Measurements from ENCODE around the gene BCORL1.

Gene BCORL1

DNA sequence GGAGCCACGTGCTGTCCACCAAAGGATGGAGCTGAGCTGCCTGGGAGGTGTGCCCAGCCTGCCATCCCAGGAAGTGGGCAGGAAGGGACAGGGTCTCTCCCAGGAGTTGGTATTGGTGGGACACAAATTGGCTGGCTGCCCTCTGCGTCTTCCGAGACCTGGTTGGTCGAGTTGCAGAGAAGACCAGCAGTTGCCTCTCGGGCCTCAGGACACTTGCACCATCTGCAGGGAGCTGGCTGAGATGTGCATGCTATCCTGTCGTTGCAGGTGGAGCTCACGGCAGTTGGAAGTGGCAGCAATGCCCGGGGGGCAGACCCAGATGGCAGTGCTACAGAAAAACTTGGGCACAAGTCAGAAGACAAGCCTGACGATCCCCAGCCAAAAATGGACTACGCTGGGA lies 30.2 kb downstream of the BCORL1 start:
- no peak for DNase-seq

- DNase-seq = no peak
Measured at GRCh38 chrX:130013661-130014060, 31.2 kb downstream of the BCORL1 start.

- no peak for DNase-seq
Measured at GRCh38 chrX:130014356-130014755, 31.9 kb downstream of the BCORL1 start.

DNA sequence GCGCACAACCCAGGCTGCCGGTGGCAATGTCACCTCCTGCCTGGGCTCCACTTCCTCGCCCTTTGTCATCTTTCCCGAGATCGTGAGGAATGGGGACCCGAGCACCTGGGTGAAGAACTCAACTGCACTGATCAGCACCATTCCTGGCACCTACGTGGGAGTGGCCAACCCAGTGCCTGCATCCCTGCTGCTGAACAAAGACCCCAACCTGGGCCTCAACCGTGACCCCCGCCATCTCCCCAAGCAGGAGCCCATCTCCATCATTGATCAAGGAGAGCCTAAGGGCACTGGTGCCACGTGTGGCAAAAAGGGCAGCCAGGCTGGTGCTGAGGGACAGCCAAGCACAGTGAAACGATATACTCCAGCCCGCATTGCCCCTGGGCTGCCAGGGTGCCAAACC lies 32.3 kb downstream of the BCORL1 start:
- no peak for DNase-seq

- DNase-seq = no peak
Measured at GRCh38 chrX:130015181-130015580, 32.7 kb downstream of the BCORL1 start.

GRCh38 chrX:130018143-130018542 lies 35.7 kb downstream of the BCORL1 start:
- no peak for DNase-seq

DNA sequence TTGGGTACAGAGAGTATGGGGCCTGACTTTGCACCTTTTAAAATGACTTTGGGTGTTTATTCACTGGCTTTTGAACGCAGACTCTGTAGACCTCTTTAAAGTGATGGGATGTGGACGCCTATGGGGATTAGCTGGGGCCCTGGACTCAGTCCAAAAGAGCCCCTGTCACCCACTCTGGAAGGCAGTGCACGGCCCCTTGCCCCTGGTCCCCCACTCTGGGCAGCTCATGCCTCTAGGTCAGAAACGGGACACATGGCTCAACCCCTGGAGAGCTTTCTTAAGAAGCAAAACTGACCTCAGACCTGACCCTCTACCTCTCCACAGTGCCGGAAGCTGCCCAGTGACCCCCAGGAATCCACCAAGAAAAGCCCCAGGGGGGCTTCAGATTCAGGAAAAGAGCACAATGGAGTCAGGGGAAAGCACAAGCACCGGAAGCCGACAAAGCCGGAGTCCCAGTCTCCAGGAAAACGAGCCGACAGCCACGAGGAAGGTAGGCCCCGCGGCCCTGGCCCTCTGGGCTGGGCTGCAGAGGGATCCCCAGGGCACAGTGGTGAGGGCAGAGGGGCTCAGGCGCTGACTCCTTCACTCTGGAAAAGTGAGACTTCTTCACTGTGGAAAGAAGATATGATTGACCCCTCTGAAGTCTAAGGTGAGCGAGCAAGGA lies 38.4 kb downstream of the BCORL1 start:
- no peak for DNase-seq

GRCh38 chrX:130024127-130024526 lies 41.7 kb downstream of the BCORL1 start:
- peak; percentile 79 for DNase-seq

DNA sequence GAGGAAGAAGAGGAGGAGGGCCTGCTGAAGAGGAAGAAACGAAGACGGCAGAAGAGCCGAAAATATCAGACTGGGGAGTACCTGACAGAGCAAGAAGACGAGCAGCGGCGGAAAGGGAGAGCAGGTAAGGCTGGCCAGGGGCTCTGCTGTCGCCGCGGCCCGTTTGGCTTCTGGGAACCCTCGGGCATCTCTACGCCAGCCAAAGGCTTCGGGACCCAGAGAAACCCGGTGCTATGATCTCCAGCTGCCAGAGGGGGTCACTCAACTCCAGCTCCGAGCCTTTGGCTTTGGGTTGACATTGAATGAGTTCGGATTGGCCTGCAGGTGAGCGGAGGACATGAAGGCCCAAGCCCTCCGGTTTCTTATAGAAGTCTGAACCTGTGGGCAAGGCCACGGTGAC lies 42.8 kb downstream of the BCORL1 start:
- DNase-seq = no peak

GRCh38 chrX:130027569-130027968 lies 45.1 kb downstream of the BCORL1 start:
- no peak for DNase-seq

DNA sequence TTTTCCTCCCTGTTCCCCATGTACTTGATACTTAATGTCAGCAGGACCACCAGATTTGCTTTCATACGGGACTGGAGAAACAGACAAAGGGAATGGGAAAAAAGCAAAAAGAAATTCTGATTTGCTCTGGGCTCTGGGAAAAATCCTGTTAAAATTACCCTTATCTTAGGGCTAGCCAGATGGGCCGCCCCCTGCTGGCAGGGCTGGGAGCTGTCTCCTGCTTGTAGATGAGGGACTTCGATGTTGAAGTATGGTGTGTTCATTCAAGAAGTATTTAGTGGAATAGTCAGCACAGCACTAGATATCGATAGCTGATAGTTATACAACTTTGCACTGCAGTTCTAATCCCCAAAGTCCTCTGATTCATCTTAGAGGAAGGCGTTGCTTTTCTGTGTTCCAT lies 45.8 kb downstream of the BCORL1 start:
- peak; percentile 59 for DNase-seq

- no peak for DNase-seq
Measured at GRCh38 chrX:130030826-130031225, 48.4 kb downstream of the BCORL1 start.

DNA sequence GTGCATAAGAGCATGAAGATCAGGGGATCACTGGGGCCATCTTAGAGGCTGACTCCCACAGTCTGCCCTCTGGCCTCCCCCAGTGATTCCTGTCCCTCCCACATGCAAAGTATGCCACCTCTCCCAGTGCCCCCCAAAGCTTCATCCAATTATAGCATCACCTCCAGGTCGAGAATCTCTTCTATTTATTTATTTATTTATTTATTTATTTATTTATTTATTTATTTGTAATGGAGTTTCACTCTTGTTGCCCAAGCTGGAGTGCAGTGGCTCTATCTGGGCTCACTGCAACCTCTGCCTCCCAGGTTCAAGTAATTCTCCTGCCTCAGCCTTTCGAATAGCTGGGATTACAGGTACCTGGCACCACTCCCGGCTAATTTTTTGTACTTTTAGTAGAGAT lies 50.1 kb downstream of the BCORL1 start:
- DNase-seq = no peak

GRCh38 chrX:130034178-130034577 lies 51.7 kb downstream of the BCORL1 start:
- no peak for DNase-seq

DNA sequence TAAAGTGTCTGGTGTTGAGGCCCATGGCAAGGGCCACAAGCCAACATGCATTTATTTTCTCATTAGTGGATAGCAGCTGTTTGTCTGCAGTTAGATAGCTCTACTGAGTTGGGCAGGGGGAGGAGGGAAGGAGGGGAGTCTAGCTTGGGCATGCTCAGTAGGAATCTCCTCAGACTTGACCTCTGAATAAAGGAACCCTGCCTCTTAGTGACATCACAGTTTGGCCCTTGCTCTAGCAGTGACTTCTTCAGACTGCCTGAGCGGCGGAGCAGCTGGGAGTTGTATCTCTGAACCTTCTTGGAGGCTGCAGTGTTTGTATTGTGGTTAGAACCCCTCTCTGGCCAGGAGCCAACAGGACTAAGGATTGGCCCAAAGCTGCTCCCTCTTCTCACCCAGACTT lies 57.4 kb downstream of the BCORL1 start:
- DNase-seq = no peak

GRCh38 chrX:130047416-130047815 lies 65.0 kb downstream of the BCORL1 start:
- no peak for DNase-seq

DNA sequence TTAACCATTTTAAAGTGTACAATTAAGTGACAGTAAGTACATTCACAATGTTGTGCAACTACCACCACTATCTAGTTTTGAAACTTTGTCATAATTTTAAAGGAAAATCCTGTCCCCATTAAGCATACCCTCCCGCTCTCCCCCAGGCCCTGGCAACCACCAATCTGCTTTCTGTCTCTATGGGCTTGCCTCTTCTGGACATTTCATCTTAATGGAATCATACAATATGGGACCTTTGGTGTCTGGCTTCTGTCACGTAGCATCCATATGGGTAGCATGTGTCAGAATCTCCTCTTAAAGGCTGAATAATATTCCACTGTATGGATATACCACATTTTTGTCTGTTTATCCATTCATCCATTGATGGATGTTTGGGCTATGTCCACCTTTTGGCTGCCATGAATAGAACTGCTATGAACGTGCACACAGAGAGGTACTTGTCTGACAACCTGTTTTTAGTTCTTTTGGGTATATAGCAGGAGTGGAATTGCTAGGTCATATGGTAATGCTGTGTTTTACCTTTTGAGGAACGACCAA lies 66.3 kb downstream of the BCORL1 start:
- no peak for DNase-seq

- DNase-seq = no peak
Measured at GRCh38 chrX:130049821-130050220, 67.4 kb downstream of the BCORL1 start.

GRCh38 chrX:130051176-130051845 lies 68.9 kb downstream of the BCORL1 start:
- DNase-seq = no peak

GRCh38 chrX:130053236-130053635 lies 70.8 kb downstream of the BCORL1 start:
- no peak for DNase-seq

- DNase-seq = no peak
Measured at GRCh38 chrX:130055103-130055502, 72.7 kb downstream of the BCORL1 start.

DNA sequence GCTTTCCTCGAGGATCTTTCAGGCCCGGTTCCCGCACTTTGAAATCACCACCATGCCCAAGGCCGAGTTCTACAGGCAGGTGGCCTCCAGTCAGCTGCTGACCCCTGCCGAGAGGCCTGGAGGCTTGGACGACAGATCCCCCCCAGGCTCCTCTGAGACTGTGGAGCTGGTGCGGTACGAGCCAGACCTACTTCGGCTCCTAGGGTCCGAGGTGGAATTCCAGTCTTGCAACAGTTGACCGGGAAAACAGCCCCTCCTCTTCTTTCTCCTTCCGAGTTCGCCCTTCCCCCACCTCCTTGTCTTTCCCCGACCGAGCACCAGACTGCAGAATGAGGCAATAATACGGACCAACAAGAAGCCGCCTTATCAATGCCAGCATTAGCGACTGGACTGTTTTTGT lies 73.5 kb downstream of the BCORL1 start:
- DNase-seq = no peak

DNA sequence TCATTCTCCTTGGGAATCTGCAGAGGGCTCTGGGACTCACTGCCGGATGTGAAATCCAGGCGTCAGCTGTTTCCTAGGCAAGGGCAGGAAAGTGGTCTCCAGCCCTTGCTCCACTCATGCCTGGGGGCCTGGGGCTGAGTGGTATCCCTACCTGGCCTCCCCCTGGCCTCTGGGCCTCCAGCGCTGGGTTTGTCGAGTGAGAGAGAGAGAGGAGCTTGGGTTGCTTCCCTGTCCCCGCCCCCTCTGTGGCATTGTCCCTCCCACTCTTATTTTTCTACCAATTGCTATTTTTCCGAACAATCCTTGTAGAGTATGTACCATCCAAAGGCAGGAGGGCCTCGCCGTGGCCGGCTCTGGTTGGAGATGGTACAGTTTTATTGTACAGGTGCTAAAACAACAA lies 74.8 kb downstream of the BCORL1 start:
- no peak for DNase-seq

- DNase-seq = no peak
Measured at GRCh38 chrX:130058652-130059051, 76.2 kb downstream of the BCORL1 start.
